HepG2 (cell line): ENCODE results near the gene NCBP2. TPM values are rescaled to one million over a fixed set of nuclear protein-coding genes. Genes with fewer than 3 reads are reported as not detected.

Experiments
- ATAC-seq: fragments of 200-7000 bp; cut with Tn5 transposase; 3 replicates; pipeline ENCODE4 v1.9.1; 2020; ENCODE audit warnings: mild to moderate bottlenecking, moderate library complexity
- BruUV-seq: library from RNA; stranded (reverse); fragments of 400-500 nt; replicated peaks from 2 replicates; lab custom pipeline; 2021; lab: Mats Ljungman, UMichigan
- CTCF ChIA-PET: fragments of 300-600 bp; formaldehyde crosslinking; extraction: SDS; loops from one replicate; lab custom pipeline; 2021; ENCODE audit warnings: low total read pairs, inconsistent platforms, low intra/inter-chr PET ratio; lab: Yijun Ruan, JAX
- POLR2A ChIA-PET: fragments of 350-600 bp; sonication (Branson Sonifier 250); formaldehyde crosslinking; loops from one replicate; lab custom pipeline; 2020; ENCODE audit warnings: antibody characterized with exemption, inconsistent platforms; lab: Yijun Ruan, JAX
- DNase-seq: peaks from one replicate; pipeline ENCODE4 v3.0.0-alpha.2; 2015; ENCODE audit warnings: low spot score
- FAIRE-seq: peaks from 3 replicates; lab custom pipeline; 2011; peaks lifted over from hg19 to GRCh38; lab: Jason Lieb, UNC
- H2AFZ ChIP-seq: one replicate; pipeline ENCODE4 v1.6.1; 2011; ENCODE audit warnings: low read length, inconsistent platforms
- H3K27ac ChIP-seq: fragments of 300-600 bp; 3 replicates; pipeline ENCODE4 v1.8.0; 2011; ENCODE audit warnings: mixed run types, mild to moderate bottlenecking, mixed read lengths, low read length, inconsistent platforms; ENCODE audit not compliant: insufficient read depth; ENCODE audit errors: extremely low read length
- H3K27me3 ChIP-seq, 2 experiments: fragments of 200-600 bp in 1 of 2; 2 replicates in 1 of 2; 3 replicates in 1 of 2; pipeline versions ENCODE4 v1.6.0 to v1.8.0; 2011; ENCODE audit warnings: low read length in 2 of 2, mild to moderate bottlenecking in 2 of 2, moderate library complexity in 2 of 2, inconsistent platforms in 1 of 2; ENCODE audit not compliant: insufficient read depth in 2 of 2, control insufficient read depth in 1 of 2
- H3K36me3 ChIP-seq, 2 experiments: fragments of 200-600 bp in 1 of 2; replicated peaks in 1 of 2; 2 replicates in 1 of 2; 3 replicates in 1 of 2; pipeline versions ENCODE4 v1.5.1 to v1.8.0; 2011; ENCODE audit warnings: low read length in 2 of 2, inconsistent platforms in 1 of 2; ENCODE audit not compliant: insufficient read depth in 2 of 2, control insufficient read depth in 1 of 2
- H3K4me1 ChIP-seq: 2 replicates; pipeline ENCODE4 v1.5.1; 2012; ENCODE audit warnings: low read length, inconsistent platforms; ENCODE audit not compliant: insufficient read depth
- H3K4me2 ChIP-seq: 2 replicates; pipeline ENCODE4 v1.6.0; 2011; ENCODE audit warnings: low read depth, low read length, inconsistent platforms
- H3K4me3 ChIP-seq, 3 experiments: fragments of 200-600 bp in 1 of 3; sonication (generic), shearing (Covaris generic) in 1 of 3; replicated peaks in 1 of 3; 2 replicates each; pipeline ENCODE4 v1.5.1; 2011 to 2016; ENCODE audit warnings: low read length in 3 of 3, inconsistent platforms in 2 of 3, low read depth in 2 of 3, mild to moderate bottlenecking in 2 of 3, control low read depth in 1 of 3, mixed read lengths in 1 of 3; ENCODE audit not compliant: insufficient read depth in 1 of 3
- H3K79me2 ChIP-seq: one replicate; pipeline ENCODE4 v1.6.1; 2011; ENCODE audit warnings: low read length, inconsistent platforms; ENCODE audit not compliant: insufficient read depth
- H3K9ac ChIP-seq: 2 replicates; pipeline ENCODE4 v1.6.0; 2011; ENCODE audit warnings: mild to moderate bottlenecking, low read depth, low read length, inconsistent platforms; ENCODE audit not compliant: insufficient read depth
- H3K9me3 ChIP-seq: 2 replicates; pipeline ENCODE4 v1.5.1; 2012; ENCODE audit warnings: mild to moderate bottlenecking, low read length
- H4K20me1 ChIP-seq: 2 replicates; pipeline ENCODE4 v1.6.0; 2011; ENCODE audit warnings: inconsistent platforms, mild to moderate bottlenecking, low read length, moderate library complexity; ENCODE audit not compliant: insufficient read depth
- AHDC1 ChIP-seq: sonication (generic); formaldehyde crosslinking; IDR thresholded peaks from 2 replicates; pipeline ENCODE4 v1.5.1; 2020; ENCODE audit warnings: mild to moderate bottlenecking, missing genetic modification reagents, borderline replicate concordance
- EHMT2 ChIP-seq: fragments of 200-600 bp; sonication (generic); IDR thresholded peaks from 2 replicates; pipeline ENCODE4 v1.7.0; 2017; ENCODE audit warnings: antibody characterized with exemption, low read depth, low read length, borderline replicate concordance
- FOXP1 ChIP-seq, 2 experiments: fragments of 450-650 bp in 1 of 2; IDR thresholded peaks; 2 replicates each; pipeline ENCODE4 v1.6.1; 2017 to 2018; ENCODE audit warnings: antibody characterized with exemption in 1 of 2
- IRF2 ChIP-seq: IDR thresholded peaks from 2 replicates; pipeline ENCODE4 v1.6.1; 2018; ENCODE audit warnings: missing genetic modification reagents, missing compliant biosample characterization
- TIGD3 ChIP-seq: sonication (generic); formaldehyde crosslinking; IDR thresholded peaks from 2 replicates; pipeline ENCODE4 v1.5.1; 2020; ENCODE audit warnings: mild to moderate bottlenecking, missing genetic modification reagents, borderline replicate concordance
- ZNF432 ChIP-seq: sonication (generic); formaldehyde crosslinking; IDR thresholded peaks from 2 replicates; pipeline ENCODE4 v1.5.0; 2020; ENCODE audit warnings: missing genetic modification reagents, mild to moderate bottlenecking, borderline replicate concordance
- ZNF543 ChIP-seq: sonication (generic); formaldehyde crosslinking; IDR thresholded peaks from 2 replicates; pipeline ENCODE4 v1.4.0; 2020; ENCODE audit warnings: mild to moderate bottlenecking, missing genetic modification reagents
- ZNF670 ChIP-seq: sonication (generic); formaldehyde crosslinking; IDR thresholded peaks from 2 replicates; pipeline ENCODE4 v1.8.0; 2022; ENCODE audit warnings: mild to moderate bottlenecking, missing genetic modification reagents, borderline replicate concordance
- ZNF687 ChIP-seq: sonication (generic); formaldehyde crosslinking; IDR thresholded peaks from 2 replicates; pipeline ENCODE4 v1.5.1; 2020; ENCODE audit warnings: mild to moderate bottlenecking, missing genetic modification reagents, moderate library complexity
- WGBS: methylation state at CpG from one replicate; pipeline ENCODE4 v1.1.6; 2017; ENCODE audit warnings: low lambda C conversion rate; 5-methylcytosine and 5-hydroxymethylcytosine counted together
- in situ Hi-C: cut with HindIII; loops from 2 replicates; pipeline ENCODE4 v1.10.0; 2017; ENCODE audit warnings: low pct_unique_long_range_greater_than_20kb; ENCODE audit not compliant: extremely low pct_ligation_motif_present
- intact Hi-C: fragments of 100-400 bp; cut with micrococcal nuclease; formaldehyde crosslinking; loops from one replicate; pipeline ENCODE4 v1.10.0; 2022; ENCODE audit not compliant: unreplicated experiment
- polyA plus RNA-seq, 8 experiments: library from polyadenylated mRNA; depleted of rRNA in 3 of 8; stranded (reverse) in 7 of 8; unstranded in 1 of 8; fragments of >200 nt; fragmentation: Illumina TruSeq in 4 of 8; extraction: Trizol in 4 of 8; gene quantifications; 2 replicates each; pipeline versions ENCODE4 v1.2.1 to v1.2.3, GENCODE V29; 2011 to 2016; ENCODE audit warnings: low read depth in 4 of 8, missing spikeins in 1 of 8, mixed read lengths in 1 of 8; ENCODE audit not compliant: insufficient read depth in 1 of 8
- total RNA-seq, 5 experiments: library from RNA; depleted of rRNA; stranded (reverse); fragments of >200 nt; fragmentation: Illumina TruSeq; extraction: Trizol; gene quantifications; 2 replicates each; pipeline ENCODE4 v1.2.3, GENCODE V29; 2016; ENCODE audit warnings: low read depth in 1 of 5

The NCBP2 gene
- total and polyA plus RNA-seq, 2 of the 13 experiments (the other 11 are each of a cell fraction or from before 2014, with no cell fraction given): 58.7 to 95.5 TPM

- peak; percentile 76 for TF ChIP-seq ZNF687
- TF ChIP-seq, all 625 proteins: peak for 28
Observed at GRCh38 chr3:196966526-196967401, 24.4 kb upstream of the NCBP2 start (continued).

- Histone ChIP-seq H3K9me3 (no peaks in the 10 kb centered on the region), H2AFZ (no peak overlapping the region), H3K36me3 (peaks cover 6 to 25% of the 10 kb centered on the region in 2 experiments), H3K27ac (peak overlapping the region; percentile 19), H3K79me2 (peaks cover 46% of the 10 kb centered on the region), H3K4me3 (peak overlapping the region in 1 of 3 experiments; percentile 35; a peak in 3 of 6 replicates), H3K27me3 (no peaks in the 10 kb centered on the region), H3K4me2 (peak overlapping the region; percentile 85), H3K9ac (peak overlapping the region; percentile 32; the same call in 1 of the 2 replicates), H4K20me1 (no peaks in the 10 kb centered on the region), H3K4me1 (peaks cover 86% of the 10 kb centered on the region)
- 97% methylated on average over 10 of the region's 10 CpGs for WGBS
- intact Hi-C loops: no loop called here
- POLR2A ChIA-PET: no interaction called here
- DNase-seq (no peak), ATAC-seq (no peak), FAIRE-seq (no peak)
- in situ Hi-C loops: no loop called here
- CTCF ChIA-PET: no interaction called here
- BruUV-seq: TSS peak; percentile 11
- TF ChIP-seq ZNF670 (CRISPR knock-in tag): 0 out of 2 replicates have a peak, but pooled peaks have one; percentile 22
- TF ChIP-seq ZNF543 (CRISPR knock-in tag): no peak
- TF ChIP-seq EHMT2: no peak
- no peak for TF ChIP-seq FOXP1 (IDR thresholded peaks at IDR 0.05)
- no peak for TF ChIP-seq FOXP1 (CRISPR knock-in tag; IDR thresholded peaks at IDR 0.05)
- TF ChIP-seq ZNF432 (CRISPR knock-in tag): no peak
- TF ChIP-seq AHDC1 (CRISPR knock-in tag): no peak
- peak; percentile 65; the same call in 1 of the 2 replicates for TF ChIP-seq TIGD3
- TF ChIP-seq IRF2: no peak
Observed at GRCh38 chr3:196965804-196966173, 23.5 kb upstream of the NCBP2 start.
